Breast epithelium (tissue), 4 donors: Measurements from ENCODE around the gene NR2E3. TPM values are rescaled to one million over a fixed set of nuclear protein-coding genes. Genes with fewer than 3 reads are reported as not detected.

Experiments
- DNase-seq, 2 donors: peaks; one replicate each; pipeline ENCODE4 v3.0.0-alpha.2; 2019; ENCODE audit warnings: low spot score in 2 of 2
- H3K27ac ChIP-seq, 2 donors: fragments of 200-600 bp; sonication (generic) in 1 of 2; one replicate each; pipeline ENCODE4 v1.5.1; 2016 to 2019; ENCODE audit warnings: mild to moderate bottlenecking in 1 of 2
- H3K27me3 ChIP-seq, 2 donors: fragments of 200-600 bp; sonication (generic) in 1 of 2; one replicate each; pipeline versions ENCODE4 v1.5.1 to v1.6.0; 2017 to 2019; ENCODE audit warnings: control low read depth in 1 of 2, mild to moderate bottlenecking in 1 of 2
- H3K36me3 ChIP-seq: fragments of 200-600 bp; one replicate; pipeline ENCODE4 v1.5.1; 2019
- H3K4me1 ChIP-seq, 2 donors: fragments of 200-600 bp; sonication (generic); one replicate each; pipeline ENCODE4 v1.5.1; 2016 to 2019; ENCODE audit warnings: control low read depth in 1 of 2
- H3K4me3 ChIP-seq, 3 donors: fragments of 200-600 bp; sonication (generic); 1 replicate in 2 of 3; 2 replicates in 1 of 3; pipeline ENCODE4 v1.5.1; 2016 to 2019; ENCODE audit warnings: mild to moderate bottlenecking in 3 of 3, moderate library complexity in 2 of 3
- H3K9me3 ChIP-seq, 2 donors: fragments of 200-600 bp; sonication (generic) in 1 of 2; one replicate each; pipeline ENCODE4 v1.5.1; 2016 to 2019; ENCODE audit warnings: control low read depth in 1 of 2
- CTCF ChIP-seq, 3 donors: fragments of 450-650 bp; IDR thresholded peaks; one replicate each; pipeline ENCODE4 v1.5.1; 2016 to 2017; ENCODE audit warnings: antibody characterized with exemption in 3 of 3, mild to moderate bottlenecking in 3 of 3, moderate library complexity in 3 of 3
- POLR2A ChIP-seq: fragments of 450-650 bp; IDR thresholded peaks from one replicate; pipeline ENCODE4 v1.6.1; 2016; ENCODE audit warnings: antibody characterized with exemption, mild to moderate bottlenecking, moderate library complexity
- POLR2AphosphoS5 ChIP-seq, 3 donors: sonication (generic); formaldehyde crosslinking; IDR thresholded peaks; one replicate each; pipeline ENCODE4 v1.6.1; 2017; ENCODE audit warnings: antibody characterized with exemption in 3 of 3
- intact Hi-C: fragments of 100-400 bp; cut with DNase I; formaldehyde crosslinking; loops from one replicate; pipeline ENCODE4 v1.15.1; 2023; ENCODE audit warnings: low total_unique reads
- total RNA-seq, 3 donors: library from RNA; depleted of rRNA; stranded (reverse); fragments of >200 nt; gene quantifications; one replicate each; pipeline ENCODE4 v1.1.0, GENCODE V29; 2016

The NR2E3 gene
- total RNA-seq, 3 donors from 2014 or later: 1.6 to 2.9 TPM; not detected in 1

GRCh38 chr15:71800835-71801745 is 9.3 kb upstream of the NR2E3 start:
- intact Hi-C loops: no loop called here
- peak in 1 of 2 donors; percentile 29 for DNase-seq

GRCh38 chr15:71801935-71802655 is 8.3 kb upstream of the NR2E3 start:
- intact Hi-C loops: loop anchor here (2.0 kb wide), 1 partner anchor 53 kb away; no protein-coding TSS in a partner anchor
- no peak overlapping the region for H3K27ac ChIP-seq
- H3K4me3 ChIP-seq: no peak overlapping the region
- no peaks in the 10 kb centered on the region for H3K4me1 ChIP-seq
- TF ChIP-seq CTCF (IDR thresholded peaks at IDR 0.05) (no peak), POLR2A (no peak), POLR2AphosphoS5 (IDR thresholded peaks at IDR 0.05) (no peak)
- DNase-seq: no peak
- H3K27me3 ChIP-seq: no peaks in the 10 kb centered on the region
- H3K36me3 ChIP-seq: no peaks in the 10 kb centered on the region
- H3K9me3 ChIP-seq: no peaks in the 10 kb centered on the region

More at GRCh38 chr15:71800835-71801745, 9.3 kb upstream of the NR2E3 start:
- H3K4me1 ChIP-seq: no peaks in the 10 kb centered on the region
- peak; percentile 74 to 90 (median 87) for TF ChIP-seq CTCF (IDR thresholded peaks at IDR 0.05)
- TF ChIP-seq POLR2AphosphoS5 (IDR thresholded peaks at IDR 0.05): no peak
- no peaks in the 10 kb centered on the region for H3K27me3 ChIP-seq
- no peak overlapping the region for H3K27ac ChIP-seq
- H3K36me3 ChIP-seq: no peaks in the 10 kb centered on the region
- no peaks in the 10 kb centered on the region for H3K9me3 ChIP-seq
- no peak overlapping the region for H3K4me3 ChIP-seq

- no peaks in the 10 kb centered on the region for H3K27me3 ChIP-seq
- H3K27ac ChIP-seq: no peak overlapping the region
- intact Hi-C loops: loop anchor here (2.0 kb wide), 1 partner anchor 54 kb away; no protein-coding TSS in a partner anchor
- H3K9me3 ChIP-seq: no peaks in the 10 kb centered on the region
- H3K4me3 ChIP-seq: no peak overlapping the region
- H3K36me3 ChIP-seq: no peaks in the 10 kb centered on the region
- TF ChIP-seq CTCF (IDR thresholded peaks at IDR 0.05) (no peak), POLR2A (no peak), POLR2AphosphoS5 (IDR thresholded peaks at IDR 0.05) (no peak)
- DNase-seq: no peak
- H3K4me1 ChIP-seq: no peaks in the 10 kb centered on the region
Measured at GRCh38 chr15:71802770-71803169, 7.6 kb upstream of the NR2E3 start.

- intact Hi-C loops: no loop called here
- Histone ChIP-seq H3K4me3 (no peak overlapping the region), H3K27me3 (no peaks in the 10 kb centered on the region), H3K36me3 (no peaks in the 10 kb centered on the region), H3K27ac (no peak overlapping the region), H3K4me1 (no peaks in the 10 kb centered on the region), H3K9me3 (no peaks in the 10 kb centered on the region)
- DNase-seq: no peak
- TF ChIP-seq CTCF (IDR thresholded peaks at IDR 0.05) (no peak), POLR2A (no peak), POLR2AphosphoS5 (IDR thresholded peaks at IDR 0.05) (no peak)
Measured at GRCh38 chr15:71804226-71804625, 6.1 kb upstream of the NR2E3 start.
